Sigmoid colon (tissue), 4 donors: ENCODE results near the gene PRTFDC1.

Experiments used
- CTCF ChIP-seq, 4 experiments: fragments of 450-650 bp in 3 of 4; fragments of 200-600 bp in 1 of 4; IDR thresholded peaks; one replicate each; pipeline ENCODE4 v1.5.1; 2016 to 2019; ENCODE audit warnings: antibody characterized with exemption in 4 of 4, mild to moderate bottlenecking in 3 of 4, moderate library complexity in 2 of 4
- POLR2A ChIP-seq, 2 donors: fragments of 450-650 bp; IDR thresholded peaks; one replicate each; pipeline ENCODE4 v1.6.1; 2016; ENCODE audit warnings: antibody characterized with exemption in 2 of 2, mild to moderate bottlenecking in 2 of 2, moderate library complexity in 2 of 2
- POLR2AphosphoS5 ChIP-seq, 4 donors: sonication (generic); formaldehyde crosslinking; IDR thresholded peaks; one replicate each; pipeline ENCODE4 v1.6.1; 2017; ENCODE audit warnings: antibody characterized with exemption in 4 of 4

DNA sequence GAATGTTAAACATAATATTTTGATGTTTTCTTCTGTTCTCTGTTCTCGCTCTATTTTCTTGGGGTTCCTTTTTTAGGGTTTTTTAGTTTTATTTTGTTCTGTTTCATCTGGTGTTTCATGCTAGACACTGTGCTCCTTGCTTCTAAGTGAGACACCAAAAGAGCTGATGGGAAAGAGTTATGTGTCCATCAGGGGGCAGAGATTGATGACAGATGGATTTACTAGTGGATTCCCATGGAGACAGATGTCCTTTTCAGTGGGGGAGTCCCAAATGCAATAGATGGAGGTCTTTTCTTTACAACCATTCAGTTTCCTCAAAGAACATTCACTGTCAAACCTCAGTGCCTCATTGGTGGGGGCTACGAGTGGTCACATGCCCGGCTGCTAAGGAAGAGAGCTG, 34.9 kb downstream of the PRTFDC1 start:
- TF ChIP-seq POLR2AphosphoS5 (IDR thresholded peaks at IDR 0.05) = no peak
- no peak for TF ChIP-seq CTCF (IDR thresholded peaks at IDR 0.05)
- TF ChIP-seq POLR2A (IDR thresholded peaks at IDR 0.05) = no peak
